HG03575 (cell line): ENCODE measurements around the gene P3H2.

Experiments
- ATAC-seq: cut with Tn5 transposase; IDR thresholded peaks from one replicate; pipeline ENCODE4 v1.9.1; 2021; ENCODE audit not compliant: unreplicated experiment, insufficient number of reproducible peaks, low FRiP score; ENCODE audit errors: extremely low read depth

Gene P3H2

GRCh38 chr3:190064659-190065058, 56.0 kb downstream of the P3H2 start:
- ATAC-seq, result no peak

- ATAC-seq, result no peak
Measured at GRCh38 chr3:190064112-190064511, 56.6 kb downstream of the P3H2 start.

GRCh38 chr3:190063490-190063889, 57.2 kb downstream of the P3H2 start:
- no peak for ATAC-seq

GRCh38 chr3:190060192-190060775, 60.4 kb downstream of the P3H2 start:
- ATAC-seq, result no peak

- ATAC-seq, result no peak
Measured at GRCh38 chr3:190059242-190059590, 61.5 kb downstream of the P3H2 start.

GRCh38 chr3:190058521-190059241, 62.0 kb downstream of the P3H2 start:
- no peak for ATAC-seq

- ATAC-seq, result no peak
Measured at GRCh38 chr3:190056742-190057141, 64.0 kb downstream of the P3H2 start.

GRCh38 chr3:190055773-190056172, 64.9 kb downstream of the P3H2 start:
- ATAC-seq, result no peak

GRCh38 chr3:190053919-190054672, 66.6 kb downstream of the P3H2 start:
- no peak for ATAC-seq

- ATAC-seq, result no peak
Measured at GRCh38 chr3:190051641-190052040, 69.1 kb downstream of the P3H2 start.

- no peak for ATAC-seq
Measured at GRCh38 chr3:190048932-190049441, 71.7 kb downstream of the P3H2 start.

GRCh38 chr3:190044974-190045373, 75.7 kb downstream of the P3H2 start:
- no peak for ATAC-seq

- no peak for ATAC-seq
Measured at GRCh38 chr3:190044142-190044541, 76.6 kb downstream of the P3H2 start.

- ATAC-seq, result no peak
Measured at GRCh38 chr3:190043741-190044140, 77.0 kb downstream of the P3H2 start.

GRCh38 chr3:190042558-190042957, 78.1 kb downstream of the P3H2 start:
- ATAC-seq, result no peak

- ATAC-seq, result no peak
Measured at GRCh38 chr3:190041333-190042041, 79.2 kb downstream of the P3H2 start.

- ATAC-seq, result no peak
Measured at GRCh38 chr3:190040145-190040544, 80.6 kb downstream of the P3H2 start.

GRCh38 chr3:190038050-190038933, 82.4 kb downstream of the P3H2 start:
- no peak for ATAC-seq

- ATAC-seq, result no peak
Measured at GRCh38 chr3:190036631-190037030, 84.1 kb downstream of the P3H2 start.
